Thoracic aorta (tissue), 2 donors: ENCODE measurements around the gene GRB10. TPM values are rescaled to one million over a fixed set of nuclear protein-coding genes. Genes with fewer than 3 reads are reported as not detected.

Experiments used
- ATAC-seq: fragments of 150-250 bp; one replicate; pipeline ENCODE4 v1.8.0; 2017; ENCODE audit warnings: low read depth; ENCODE audit not compliant: insufficient number of reproducible peaks, low FRiP score
- DNase-seq: peaks from one replicate; pipeline ENCODE4 v3.0.0-alpha.2; 2020; ENCODE audit warnings: low spot score
- H3K27ac ChIP-seq, 2 donors: fragments of 200-600 bp; sonication (generic); 1 replicate in 1 of 2; 2 replicates in 1 of 2; pipeline ENCODE4 v1.5.1; 2016; ENCODE audit warnings: mild to moderate bottlenecking in 2 of 2, moderate library complexity in 2 of 2
- H3K27me3 ChIP-seq: fragments of 200-600 bp; sonication (generic); replicated peaks from 2 replicates; pipeline ENCODE4 v1.6.0; 2016; ENCODE audit warnings: mild to moderate bottlenecking; ENCODE audit not compliant: insufficient read depth
- H3K36me3 ChIP-seq: fragments of 200-600 bp; sonication (generic); one replicate; pipeline ENCODE4 v1.5.1; 2016
- H3K4me1 ChIP-seq, 2 donors: fragments of 200-600 bp; sonication (generic); 1 replicate in 1 of 2; 2 replicates in 1 of 2; pipeline versions ENCODE4 v1.5.1 to v1.6.0; 2016; ENCODE audit warnings: low read depth in 2 of 2, mild to moderate bottlenecking in 1 of 2; ENCODE audit not compliant: control insufficient read depth in 1 of 2
- H3K4me3 ChIP-seq: fragments of 200-600 bp; sonication (generic); 2 replicates; pipeline ENCODE4 v1.5.1; 2016; ENCODE audit warnings: mild to moderate bottlenecking
- H3K9me3 ChIP-seq: fragments of 200-600 bp; sonication (generic); 2 replicates; pipeline ENCODE4 v1.5.1; 2016
- CTCF ChIP-seq: fragments of 200-600 bp; sonication (generic); IDR thresholded peaks from one replicate; pipeline ENCODE4 v1.5.1; 2019; ENCODE audit warnings: antibody characterized with exemption
- total RNA-seq, 2 donors: library from RNA; depleted of rRNA; stranded (reverse); fragments of >200 nt; gene quantifications; one replicate each; pipeline versions ENCODE4 v1.1.0 to v1.2.3, GENCODE V29; 2016

GRB10 gene
- total RNA-seq, 2 donors from 2014 or later: 59.2 to 104 TPM

- no peak overlapping the region for H3K4me3 ChIP-seq
- no peaks in the 10 kb centered on the region for H3K36me3 ChIP-seq
- H3K27ac ChIP-seq: no peak overlapping the region
- TF ChIP-seq CTCF: no peak
- H3K9me3 ChIP-seq: no peaks in the 10 kb centered on the region
- no peaks in the 10 kb centered on the region for H3K27me3 ChIP-seq
- ATAC-seq: no peak
- H3K4me1 ChIP-seq: no peaks in the 10 kb centered on the region
- no peak for DNase-seq
Observed at GRCh38 chr7:50567715-50568261, 214.9 kb downstream of the GRB10 start.

- no peak for TF ChIP-seq CTCF
Observed at GRCh38 chr7:50565977-50566376, 216.7 kb downstream of the GRB10 start.

GRCh38 chr7:50565559-50565916, 217.2 kb downstream of the GRB10 start:
- Histone ChIP-seq H3K27ac (no peak overlapping the region), H3K4me3 (no peak overlapping the region), H3K9me3 (no peaks in the 10 kb centered on the region), H3K4me1 (no peaks in the 10 kb centered on the region), H3K36me3 (no peaks in the 10 kb centered on the region), H3K27me3 (no peaks in the 10 kb centered on the region)
- no peak for TF ChIP-seq CTCF
- ATAC-seq: no peak
- no peak for DNase-seq

More at GRCh38 chr7:50565977-50566376, 216.7 kb downstream of the GRB10 start:
- no peaks in the 10 kb centered on the region for H3K27me3 ChIP-seq
- no peaks in the 10 kb centered on the region for H3K36me3 ChIP-seq
- ATAC-seq (no peak), DNase-seq (no peak)
- H3K4me3 ChIP-seq: no peak overlapping the region
- no peak overlapping the region for H3K27ac ChIP-seq
- no peaks in the 10 kb centered on the region for H3K4me1 ChIP-seq
- no peaks in the 10 kb centered on the region for H3K9me3 ChIP-seq

GRCh38 chr7:50564640-50565558, 217.8 kb downstream of the GRB10 start, which contains the start of gene DDC:
TSS of gene DDC (minus strand) at chr7:50565405. CDS start at chr7:50544085, 21,320 bp downstream.
- H3K4me1 ChIP-seq: no peaks in the 10 kb centered on the region
- DNase-seq (no peak), ATAC-seq (no peak)
- H3K27ac ChIP-seq: no peak within 1 kb of the TSS
- H3K4me3 ChIP-seq: no peak within 1 kb of the TSS
- no peaks in the 10 kb centered on the region for H3K9me3 ChIP-seq
- TF ChIP-seq CTCF: no peak
- no peaks in the 10 kb centered on the region for H3K27me3 ChIP-seq
- H3K36me3 ChIP-seq: no peaks in the 10 kb centered on the region

GRCh38 chr7:50564171-50564570, 218.5 kb downstream of the GRB10 start:
- no peak for TF ChIP-seq CTCF
- H3K9me3 ChIP-seq: no peaks in the 10 kb centered on the region
- no peaks in the 10 kb centered on the region for H3K27me3 ChIP-seq
- no peak overlapping the region for H3K27ac ChIP-seq
- H3K4me3 ChIP-seq: no peak overlapping the region
- no peak for DNase-seq
- no peaks in the 10 kb centered on the region for H3K36me3 ChIP-seq
- H3K4me1 ChIP-seq: no peaks in the 10 kb centered on the region
- no peak for ATAC-seq
